Skeletal muscle tissue (tissue), 4 donors: ENCODE data around the gene SIX1. TPM values are rescaled to one million over a fixed set of nuclear protein-coding genes. Genes with fewer than 3 reads are reported as not detected.

Source experiments
- H3K27ac ChIP-seq: one replicate; pipeline ENCODE4 v1.7.0; 2013; ENCODE audit warnings: mild to moderate bottlenecking, low read depth, low read length, inconsistent platforms
- H3K27me3 ChIP-seq, 3 donors: one replicate each; pipeline ENCODE4 v1.7.0; 2013; ENCODE audit warnings: low read length in 3 of 3; ENCODE audit not compliant: control insufficient read depth in 3 of 3, insufficient read depth in 3 of 3
- H3K36me3 ChIP-seq, 3 donors: one replicate each; pipeline ENCODE4 v1.7.0; 2013; ENCODE audit warnings: low read length in 3 of 3; ENCODE audit not compliant: control insufficient read depth in 3 of 3, insufficient read depth in 3 of 3
- H3K4me1 ChIP-seq, 3 donors: one replicate each; pipeline ENCODE4 v1.7.0; 2013; ENCODE audit warnings: low read length in 3 of 3, mild to moderate bottlenecking in 3 of 3; ENCODE audit not compliant: control insufficient read depth in 3 of 3, insufficient read depth in 3 of 3
- H3K4me3 ChIP-seq, 3 donors: one replicate each; pipeline ENCODE4 v1.7.0; 2013; ENCODE audit warnings: low read length in 3 of 3
- H3K9ac ChIP-seq, 3 donors: one replicate each; pipeline ENCODE4 v1.7.0; 2013; ENCODE audit warnings: low read length in 3 of 3, mild to moderate bottlenecking in 3 of 3, moderate library complexity in 2 of 3, low read depth in 1 of 3
- H3K9me3 ChIP-seq, 3 donors: one replicate each; pipeline ENCODE4 v1.7.0; 2013; ENCODE audit warnings: low read length in 3 of 3; ENCODE audit not compliant: control insufficient read depth in 3 of 3
- total RNA-seq: library from RNA; depleted of rRNA; stranded (reverse); fragments of >200 nt; gene quantifications from one replicate; pipeline ENCODE4 v1.2.3, GENCODE V29; 2014
- donor health status: Osteomylitis.

Gene SIX1
- total RNA-seq, 1 donor from 2014 or later: 45.4 TPM

DNA sequence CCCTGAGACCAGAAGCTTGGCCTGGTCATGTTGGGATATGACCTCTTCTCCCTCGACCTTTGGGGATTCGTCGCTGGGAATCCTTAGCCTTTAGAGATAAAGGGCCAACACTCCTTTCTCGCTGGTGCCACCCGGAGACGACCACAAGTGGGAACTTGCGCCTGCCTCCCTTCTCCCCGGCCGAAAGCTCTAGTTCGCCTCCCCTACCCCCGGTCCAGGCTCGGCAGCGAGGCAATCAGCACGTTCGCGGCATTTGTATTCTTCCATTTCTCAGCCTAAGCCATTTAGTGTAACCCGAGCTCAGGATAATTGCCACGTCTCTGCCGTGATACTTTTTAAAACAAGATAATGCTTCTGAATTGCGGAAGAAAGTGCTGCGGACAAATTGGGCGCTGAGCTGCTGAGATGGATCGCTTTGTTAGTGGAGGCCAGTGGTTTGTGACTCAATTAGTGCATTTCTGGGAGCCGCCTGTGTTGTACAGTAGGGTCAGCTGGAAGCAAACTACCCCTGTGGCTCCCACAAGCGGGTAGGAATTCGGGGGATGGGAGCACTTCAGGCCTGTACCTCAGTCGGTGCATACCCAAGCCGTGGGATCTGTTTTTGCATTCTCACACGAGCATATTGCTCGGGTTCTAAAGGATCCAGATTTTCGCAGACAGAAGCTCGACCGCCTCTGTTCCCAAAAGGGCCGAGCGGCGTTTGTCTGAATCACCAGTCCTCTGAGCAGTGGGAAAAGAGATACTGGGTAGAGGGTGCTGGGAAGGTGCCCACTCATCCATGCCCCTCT, 6.8 kb upstream of the SIX1 start:
- peak overlapping the region; percentile 71 to 90 (median 85) for H3K4me3 ChIP-seq
- H3K9ac ChIP-seq: peak overlapping the region; percentile 96 to 99 (median 97)
- peaks cover 36 to 50% (median 44%) of the 10 kb centered on the region in 3 donors for H3K4me1 ChIP-seq
- peaks cover 4 to 13% (median 11%) of the 10 kb centered on the region in 3 donors for H3K27me3 ChIP-seq
- H3K36me3 ChIP-seq: no peaks in the 10 kb centered on the region
- H3K27ac ChIP-seq: peak overlapping the region; percentile 91
- no peaks in the 10 kb centered on the region for H3K9me3 ChIP-seq

DNA sequence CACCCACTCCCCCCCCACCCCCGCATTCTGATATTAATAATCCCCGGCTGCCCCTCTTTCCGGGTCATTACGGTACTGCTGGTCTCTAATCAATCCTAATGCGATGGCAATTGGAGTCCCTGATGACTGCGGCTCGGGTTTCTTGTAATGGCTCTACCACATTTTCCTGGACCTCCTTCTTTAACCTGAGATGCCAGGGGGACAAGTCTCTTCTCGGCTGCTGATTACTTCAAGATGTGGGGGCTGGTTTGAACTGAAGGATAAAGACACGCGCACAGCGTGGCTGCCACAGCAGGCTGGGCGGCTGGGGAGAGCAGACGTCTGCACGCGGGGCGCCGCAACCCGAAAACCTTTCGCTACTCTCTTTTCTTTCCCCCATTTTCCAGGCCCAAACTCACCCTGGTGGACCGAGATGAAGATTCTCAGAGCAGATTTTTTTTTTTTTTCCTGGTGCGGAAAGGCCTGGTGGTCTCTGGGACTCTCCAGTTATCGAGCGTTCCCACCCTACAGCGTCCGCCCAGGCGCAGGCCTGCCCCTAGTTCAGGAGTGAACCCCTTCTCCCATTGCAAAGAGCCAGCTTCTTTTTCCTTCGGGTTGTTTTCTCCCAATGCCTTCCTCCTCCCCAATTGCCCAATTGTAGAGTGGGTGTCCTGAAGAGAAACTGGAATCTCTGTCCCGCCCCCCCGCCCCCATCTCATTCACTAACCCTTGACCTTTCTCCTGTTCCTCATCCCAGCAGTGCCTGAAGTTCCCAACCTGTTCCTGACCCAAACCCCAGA, 6.0 kb upstream of the SIX1 start:
- Histone ChIP-seq H3K36me3 (no peaks in the 10 kb centered on the region), H3K4me3 (peak overlapping the region; percentile 85 to 90 (median 87)), H3K9me3 (no peaks in the 10 kb centered on the region), H3K4me1 (peaks cover 38 to 58% (median 46%) of the 10 kb centered on the region in 3 donors), H3K9ac (peak overlapping the region; percentile 96 to 99 (median 97)), H3K27ac (peak overlapping the region; percentile 91), H3K27me3 (peaks cover 4 to 13% (median 11%) of the 10 kb centered on the region in 3 donors)

DNA sequence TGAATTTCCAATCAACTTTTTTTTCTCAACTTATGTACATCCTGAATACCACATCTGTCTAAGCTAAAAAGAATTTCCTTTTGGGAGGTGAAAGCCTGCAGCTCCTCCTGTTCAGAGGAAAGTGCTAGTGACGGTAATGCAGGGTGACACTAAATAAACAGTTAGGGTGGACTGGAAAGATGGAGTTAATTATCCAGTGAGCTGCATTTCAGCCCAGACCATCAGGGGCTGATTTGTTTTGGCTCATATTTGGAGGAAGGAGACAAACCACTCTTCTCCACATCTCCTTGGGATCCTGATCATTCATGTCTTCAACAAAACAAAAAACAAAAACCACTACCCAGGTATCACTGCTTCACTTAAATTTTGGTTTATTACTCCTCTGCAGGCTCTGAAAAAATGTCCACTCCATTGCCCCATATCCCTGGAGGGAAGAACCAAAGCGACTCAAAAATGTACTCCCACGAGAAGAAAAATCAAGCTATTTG, 5.1 kb upstream of the SIX1 start:
- peaks cover 4 to 13% (median 11%) of the 10 kb centered on the region in 3 donors for H3K27me3 ChIP-seq
- peaks cover 37 to 65% (median 46%) of the 10 kb centered on the region in 3 donors for H3K4me1 ChIP-seq

DNA sequence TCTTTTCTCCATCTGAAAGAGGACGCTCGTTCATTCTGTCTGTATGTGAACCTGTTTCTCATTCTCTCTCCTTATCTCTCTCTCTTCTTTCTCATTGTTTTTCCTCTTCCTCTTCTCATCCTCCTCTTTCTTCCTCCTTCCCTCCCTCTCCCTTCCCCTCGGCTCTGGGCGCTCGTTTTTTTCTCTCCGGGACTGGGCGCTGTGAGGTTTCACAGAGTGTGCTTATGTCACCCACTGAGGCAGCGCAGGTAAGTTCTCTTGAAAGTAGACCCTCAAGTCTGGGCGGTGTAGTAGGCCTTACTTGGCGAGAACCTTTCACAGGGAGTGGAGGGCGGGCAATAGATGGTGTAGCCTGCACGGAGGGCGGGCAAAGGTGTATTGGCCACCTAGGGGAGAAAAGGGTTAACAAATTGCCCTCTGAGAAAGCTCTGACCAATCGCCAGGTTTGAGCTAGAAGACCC, 4.5 kb upstream of the SIX1 start:
- H3K27me3 ChIP-seq: peaks cover 4 to 13% (median 12%) of the 10 kb centered on the region in 3 donors
- H3K27ac ChIP-seq: peak overlapping the region; percentile 80
- H3K36me3 ChIP-seq: peaks cover 0 to under 1% (median 0%) of the 10 kb centered on the region in 3 donors
- H3K4me1 ChIP-seq: peaks cover 33 to 63% (median 42%) of the 10 kb centered on the region in 3 donors
- H3K9ac ChIP-seq: peak overlapping the region; percentile 63 to 99 (median 81)
- no peaks in the 10 kb centered on the region for H3K9me3 ChIP-seq
- peak overlapping the region; percentile 87 to 95 (median 94) for H3K4me3 ChIP-seq

More for the DNA sequence above, 5.1 kb upstream of the SIX1 start:
- Histone ChIP-seq H3K4me3 (peak overlapping the region; percentile 28 to 90 (median 87)), H3K9ac (peak overlapping the region; percentile 13 to 99 (median 65)), H3K36me3 (no peaks in the 10 kb centered on the region), H3K27ac (peak overlapping the region; percentile 10), H3K9me3 (no peaks in the 10 kb centered on the region)

DNA sequence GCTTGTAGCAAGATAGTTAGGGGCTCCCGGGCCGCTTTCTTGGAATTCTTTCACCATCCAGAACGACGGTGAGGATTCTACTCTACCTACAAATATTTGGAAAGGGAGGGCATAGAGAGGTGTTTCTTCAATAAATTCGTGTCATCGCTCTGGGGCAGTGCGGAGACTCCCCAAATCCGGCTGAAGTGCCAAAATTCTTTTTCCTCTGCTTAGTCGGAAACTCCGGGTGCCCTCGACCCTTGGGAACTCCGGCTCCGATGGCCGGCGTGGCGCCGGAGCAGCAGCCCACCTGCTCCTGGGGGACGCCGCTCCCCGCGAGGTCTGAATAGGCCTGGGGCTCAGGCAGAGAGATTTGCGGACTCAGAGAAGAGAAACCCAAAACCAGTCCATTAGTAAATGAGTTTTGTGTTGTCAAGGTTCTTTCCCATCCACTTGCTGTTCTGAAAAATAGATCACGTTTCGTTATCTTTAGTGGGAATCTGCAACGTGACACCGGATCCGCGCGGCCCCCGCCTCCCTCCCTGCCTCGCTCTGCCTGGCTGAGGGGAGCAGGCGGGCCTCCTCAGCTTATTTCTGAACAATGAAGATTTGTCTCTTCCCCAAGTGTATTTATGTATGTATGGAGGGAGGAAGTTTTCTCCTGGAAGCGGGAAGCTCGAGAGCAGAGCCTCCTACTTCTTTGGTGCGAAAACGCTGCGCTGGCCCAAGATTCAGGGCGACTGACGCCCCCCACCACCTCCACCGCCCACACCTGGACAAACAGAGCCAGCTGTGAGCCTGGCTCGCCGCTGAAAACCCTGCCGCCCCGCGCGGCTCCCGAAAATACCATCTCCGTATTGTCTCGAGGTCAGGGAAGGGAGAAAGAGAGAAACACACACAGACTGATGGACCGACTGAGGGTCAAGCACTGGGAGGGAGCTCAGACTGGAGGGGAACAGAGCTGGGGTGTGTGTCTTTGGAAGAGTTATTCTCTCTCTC, 3.7 kb upstream of the SIX1 start:
- H3K9me3 ChIP-seq: no peaks in the 10 kb centered on the region
- H3K27ac ChIP-seq: peak overlapping the region; percentile 80
- peak overlapping the region; percentile 87 to 95 (median 94) for H3K4me3 ChIP-seq
- H3K4me1 ChIP-seq: peaks cover 34 to 62% (median 37%) of the 10 kb centered on the region in 3 donors
- H3K36me3 ChIP-seq: peaks cover 0 to 6% (median 0%) of the 10 kb centered on the region in 3 donors
- H3K27me3 ChIP-seq: peaks cover 4 to 14% (median 13%) of the 10 kb centered on the region in 3 donors
- peak overlapping the region; percentile 63 to 99 (median 81) for H3K9ac ChIP-seq

DNA sequence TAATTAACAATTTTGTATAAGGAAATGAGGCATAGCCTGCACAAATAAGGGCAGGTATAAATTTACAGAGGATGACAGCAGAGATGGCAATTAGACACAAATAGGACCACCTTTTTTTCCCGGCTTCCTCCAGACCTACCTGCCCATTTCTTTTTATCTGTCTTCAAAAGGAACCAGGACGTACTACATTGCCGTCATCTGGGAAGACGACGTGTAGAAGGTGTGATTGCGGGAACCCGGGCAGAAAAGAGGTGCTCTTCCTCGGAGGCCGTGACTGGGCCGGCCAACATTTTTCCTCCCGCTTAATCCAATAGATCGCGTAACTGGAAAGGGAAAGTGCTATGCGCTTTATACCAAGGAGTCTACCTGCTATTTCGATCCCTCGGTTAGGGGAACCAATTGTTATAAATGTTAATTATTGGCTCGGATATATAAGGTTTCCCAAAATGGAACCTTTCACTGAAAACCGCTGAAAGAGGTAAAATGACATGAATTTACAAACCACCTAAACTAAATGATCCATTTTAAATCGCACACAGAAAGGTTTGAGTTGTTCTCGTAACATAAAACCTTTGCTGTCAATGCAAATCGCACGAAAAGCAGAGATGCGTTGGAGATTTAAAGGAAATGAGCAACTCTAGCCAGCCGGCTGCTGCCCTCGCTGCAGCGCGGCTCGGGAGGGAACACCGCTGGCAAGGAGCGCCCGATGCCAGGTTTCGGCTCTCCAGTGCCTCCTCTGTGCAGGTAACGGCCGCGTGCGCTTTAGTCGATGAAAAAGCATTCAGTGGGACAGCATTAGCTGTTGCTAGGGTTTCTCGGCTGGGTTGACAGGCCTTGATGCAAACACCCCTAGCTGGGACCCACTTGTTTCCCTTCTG, 2.8 kb upstream of the SIX1 start:
- Histone ChIP-seq H3K4me1 (peaks cover 34 to 61% (median 34%) of the 10 kb centered on the region in 3 donors), H3K9me3 (no peaks in the 10 kb centered on the region), H3K27ac (peak overlapping the region; percentile 80), H3K36me3 (peaks cover 0 to 7% (median 0%) of the 10 kb centered on the region in 3 donors), H3K27me3 (peaks cover 4 to 16% (median 13%) of the 10 kb centered on the region in 3 donors), H3K4me3 (peak overlapping the region; percentile 87 to 95 (median 94)), H3K9ac (peak overlapping the region; percentile 63 to 99 (median 81))

DNA sequence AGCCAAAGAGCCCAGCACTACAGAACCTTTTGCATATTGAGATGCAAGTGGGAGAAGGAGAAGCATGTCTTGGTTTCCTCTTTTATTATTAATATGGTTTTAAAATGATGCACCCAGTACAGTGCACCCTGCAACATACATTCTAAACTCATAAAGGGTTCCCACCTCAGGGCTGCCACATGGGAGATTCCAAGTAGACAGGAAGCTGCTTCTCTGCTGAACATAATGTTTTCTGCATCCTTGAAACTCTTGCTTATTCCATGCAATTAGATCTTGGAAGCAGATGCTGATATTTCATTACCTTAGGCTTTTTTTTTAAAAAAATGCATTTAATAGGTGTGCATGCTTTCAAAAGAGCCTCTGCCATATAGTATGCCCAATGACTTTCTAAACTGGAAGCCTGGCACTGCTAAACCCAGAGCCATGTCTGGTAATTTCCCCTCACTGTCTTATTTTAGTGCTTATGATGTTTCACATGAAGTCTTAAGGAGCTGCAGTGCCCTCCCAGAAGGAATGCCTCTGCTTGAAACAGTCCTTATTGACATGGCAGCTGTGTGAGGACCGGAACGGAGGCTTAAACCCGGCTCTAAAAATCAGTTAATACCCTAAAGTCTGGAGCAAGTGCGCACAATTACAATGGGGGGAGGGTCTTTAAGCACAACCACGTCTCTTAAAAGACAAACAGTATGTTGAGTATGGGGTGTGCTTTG, 2.0 kb upstream of the SIX1 start:
- Histone ChIP-seq H3K36me3 (peaks cover 0 to 7% (median 0%) of the 10 kb centered on the region in 3 donors), H3K27me3 (peaks cover 4 to 19% (median 17%) of the 10 kb centered on the region in 3 donors), H3K27ac (peak overlapping the region; percentile 80), H3K9me3 (no peaks in the 10 kb centered on the region), H3K9ac (peak overlapping the region; percentile 63 to 99 (median 81)), H3K4me1 (peaks cover 30 to 55% (median 31%) of the 10 kb centered on the region in 3 donors), H3K4me3 (peak overlapping the region; percentile 87 to 95 (median 94))
